HepG2 (cell line): ENCODE measurements around the gene AJUBA. TPM values are rescaled to one million over a fixed set of nuclear protein-coding genes. Genes with fewer than 3 reads are reported as not detected.

ENCODE experiments used
- DPF2 ChIP-seq: sonication (generic); formaldehyde crosslinking; IDR thresholded peaks from 2 replicates; pipeline ENCODE4 v1.4.0; 2020; ENCODE audit warnings: mild to moderate bottlenecking, low read depth, missing genetic modification reagents, borderline replicate concordance
- FOXK1 ChIP-seq: sonication (generic); formaldehyde crosslinking; IDR thresholded peaks from 2 replicates; pipeline ENCODE4 v1.4.0; 2020; ENCODE audit warnings: low read depth, missing genetic modification reagents, borderline replicate concordance
- HDAC6 ChIP-seq: fragments of 200-600 bp; sonication (generic); IDR thresholded peaks from 2 replicates; pipeline ENCODE4 v1.7.0; 2017; ENCODE audit warnings: mild to moderate bottlenecking, antibody characterized with exemption, low read length, low read depth
- ISL2 ChIP-seq: sonication (generic); formaldehyde crosslinking; IDR thresholded peaks from 2 replicates; pipeline ENCODE4 v1.5.0; 2020; ENCODE audit warnings: missing genetic modification reagents
- MED13 ChIP-seq: sonication (generic); formaldehyde crosslinking; IDR thresholded peaks from 2 replicates; pipeline ENCODE4 v1.5.0; 2020; ENCODE audit warnings: missing genetic modification reagents
- MIXL1 ChIP-seq: IDR thresholded peaks from 2 replicates; pipeline ENCODE4 v1.6.1; 2016
- MYNN ChIP-seq: sonication (generic); formaldehyde crosslinking; IDR thresholded peaks from 2 replicates; pipeline ENCODE4 v1.4.0; 2020; ENCODE audit warnings: mild to moderate bottlenecking, low read depth, missing genetic modification reagents
- NR2F2 ChIP-seq: IDR thresholded peaks from 2 replicates; pipeline ENCODE4 v1.6.1; 2012; ENCODE audit warnings: low read depth, inconsistent platforms, borderline replicate concordance
- PPARG ChIP-seq: conservative IDR thresholded peaks from 2 replicates; pipeline ENCODE4 v1.6.1; 2016; ENCODE audit warnings: missing biosample characterization, missing genetic modification reagents
- PRMT3 ChIP-seq: sonication (generic); formaldehyde crosslinking; IDR thresholded peaks from 2 replicates; pipeline ENCODE4 v1.8.1; 2022; ENCODE audit warnings: low read depth, mild to moderate bottlenecking, moderate library complexity, missing genetic modification reagents, borderline replicate concordance
- SMAD1 ChIP-seq: sonication (generic); formaldehyde crosslinking; IDR thresholded peaks from 2 replicates; pipeline ENCODE4 v1.4.0; 2020; ENCODE audit warnings: missing genetic modification reagents, low read depth, mild to moderate bottlenecking, borderline replicate concordance
- SP1 ChIP-seq, 2 experiments: fragments of 450-650 bp in 1 of 2; sonication (generic) in 1 of 2; formaldehyde crosslinking in 1 of 2; IDR thresholded peaks; 2 replicates each; pipeline versions ENCODE4 v1.4.0 to v1.6.1; 2016 to 2020; ENCODE audit warnings: missing genetic modification reagents in 1 of 2
- ZKSCAN8 ChIP-seq: IDR thresholded peaks from 2 replicates; pipeline ENCODE4 v1.6.1; 2016; ENCODE audit warnings: borderline replicate concordance, missing genetic modification reagents, missing compliant biosample characterization
- ZNF644 ChIP-seq: IDR thresholded peaks from 2 replicates; pipeline ENCODE4 v1.6.1; 2016; ENCODE audit warnings: low read depth
- ZNF891 ChIP-seq: sonication (generic); formaldehyde crosslinking; IDR thresholded peaks from 2 replicates; pipeline ENCODE4 v1.5.0; 2020; ENCODE audit warnings: mild to moderate bottlenecking, missing genetic modification reagents
- ZSCAN12 ChIP-seq: sonication (generic); formaldehyde crosslinking; IDR thresholded peaks from 2 replicates; pipeline ENCODE4 v1.9.0; 2021; ENCODE audit warnings: mild to moderate bottlenecking, missing genetic modification reagents
- ZSCAN30 ChIP-seq: sonication (generic); formaldehyde crosslinking; IDR thresholded peaks from 2 replicates; pipeline ENCODE4 v1.5.0; 2020; ENCODE audit warnings: mild to moderate bottlenecking, missing genetic modification reagents
- polyA plus RNA-seq, 8 experiments: library from polyadenylated mRNA; depleted of rRNA in 3 of 8; stranded (reverse) in 7 of 8; unstranded in 1 of 8; fragments of >200 nt; fragmentation: Illumina TruSeq in 4 of 8; extraction: Trizol in 4 of 8; gene quantifications; 2 replicates each; pipeline versions ENCODE4 v1.2.1 to v1.2.3, GENCODE V29; 2011 to 2016; ENCODE audit warnings: low read depth in 4 of 8, missing spikeins in 1 of 8, mixed read lengths in 1 of 8; ENCODE audit not compliant: insufficient read depth in 1 of 8
- total RNA-seq, 5 experiments: library from RNA; depleted of rRNA; stranded (reverse); fragments of >200 nt; fragmentation: Illumina TruSeq; extraction: Trizol; gene quantifications; 2 replicates each; pipeline ENCODE4 v1.2.3, GENCODE V29; 2016; ENCODE audit warnings: low read depth in 1 of 5
- TF ChIP-seq, protein P1 (sequence below): sonication (generic); formaldehyde crosslinking; IDR thresholded peaks from 2 replicates; pipeline ENCODE4 v1.5.0; 2020; ENCODE audit warnings: missing genetic modification reagents
- TF ChIP-seq, protein P2 (sequence below): sonication (generic); formaldehyde crosslinking; IDR thresholded peaks from 2 replicates; pipeline ENCODE4 v1.8.1; 2023; ENCODE audit warnings: mild to moderate bottlenecking, missing genetic modification reagents
- TF ChIP-seq, protein P3 (sequence below): IDR thresholded peaks from 2 replicates; pipeline ENCODE4 v1.6.1; 2016; ENCODE audit warnings: missing compliant biosample characterization, missing genetic modification reagents, borderline replicate concordance
- TF ChIP-seq, protein P4 (sequence below), 2 experiments: sonication (generic) in 1 of 2; formaldehyde crosslinking in 1 of 2; IDR thresholded peaks; 2 replicates each; pipeline versions ENCODE4 v1.5.1 to v1.6.1; 2011 to 2020; ENCODE audit warnings: borderline replicate concordance in 1 of 2, low read depth in 1 of 2, low read length in 1 of 2, mild to moderate bottlenecking in 1 of 2, missing genetic modification reagents in 1 of 2, moderate library complexity in 1 of 2
- TF ChIP-seq, protein P5 (sequence below): IDR thresholded peaks from 2 replicates; pipeline ENCODE4 v1.6.1; 2018; ENCODE audit warnings: missing genetic modification reagents, mild to moderate bottlenecking, missing compliant biosample characterization

Gene AJUBA
- total and polyA plus RNA-seq, 2 of the 13 experiments (the other 11 are each of a cell fraction or from before 2014, with no cell fraction given) = 157 to 241 TPM

DNA sequence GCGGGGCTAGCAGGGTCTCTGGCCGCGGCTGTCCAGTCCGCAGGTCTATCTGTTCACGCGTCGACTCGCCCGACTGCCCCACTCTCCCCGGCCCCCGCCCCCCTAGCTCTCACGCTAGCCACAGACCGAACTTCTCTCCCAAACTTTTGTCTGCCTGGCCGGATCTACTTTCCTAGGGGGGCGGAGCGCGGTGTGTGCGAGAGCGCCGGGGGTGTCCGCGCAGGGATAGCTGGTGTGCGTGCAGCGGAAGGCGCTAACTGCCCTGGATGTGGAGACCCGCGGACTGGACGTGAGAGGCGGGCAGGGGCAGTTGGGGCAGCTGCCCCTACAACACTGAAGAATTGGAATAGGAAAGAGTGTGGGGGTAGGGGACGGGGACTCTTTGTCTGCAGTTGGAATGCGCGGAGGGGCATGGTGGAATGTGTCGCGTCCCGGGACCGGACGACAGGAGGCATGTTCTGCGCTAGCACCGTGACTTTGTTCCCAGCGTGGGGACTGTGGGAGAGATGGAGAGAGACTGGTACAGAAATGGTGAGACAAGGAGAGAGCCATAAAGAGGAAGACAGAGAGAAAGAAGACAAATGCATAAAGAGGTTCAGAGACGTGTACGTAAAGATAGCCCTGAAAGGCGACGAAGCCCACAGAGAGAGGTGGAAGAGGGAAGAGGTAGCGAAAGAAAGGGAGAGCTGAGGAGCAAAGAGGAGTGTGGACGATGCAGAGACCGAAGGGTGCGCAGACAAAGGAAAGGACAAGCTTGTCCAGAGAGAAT lies at the start of gene AJUBA (continued):
- 0 out of 2 replicates have a peak, but pooled peaks have one; percentile 75 for TF ChIP-seq SP1 (IDR thresholded peaks at IDR 0.05)
- peak; percentile 97 for TF ChIP-seq SP1 (CRISPR knock-in tag; IDR thresholded peaks at IDR 0.05)
- no peak for TF ChIP-seq ISL2 (CRISPR knock-in tag)
- no peak for TF ChIP-seq ZNF891 (CRISPR knock-in tag)
- peak; percentile 99 for TF ChIP-seq SMAD1
- TF ChIP-seq ZSCAN12 (CRISPR knock-in tag) = no peak
- TF ChIP-seq, protein P1, sequence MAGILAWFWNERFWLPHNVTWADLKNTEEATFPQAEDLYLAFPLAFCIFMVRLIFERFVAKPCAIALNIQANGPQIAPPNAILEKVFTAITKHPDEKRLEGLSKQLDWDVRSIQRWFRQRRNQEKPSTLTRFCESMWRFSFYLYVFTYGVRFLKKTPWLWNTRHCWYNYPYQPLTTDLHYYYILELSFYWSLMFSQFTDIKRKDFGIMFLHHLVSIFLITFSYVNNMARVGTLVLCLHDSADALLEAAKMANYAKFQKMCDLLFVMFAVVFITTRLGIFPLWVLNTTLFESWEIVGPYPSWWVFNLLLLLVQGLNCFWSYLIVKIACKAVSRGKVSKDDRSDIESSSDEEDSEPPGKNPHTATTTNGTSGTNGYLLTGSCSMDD (CRISPR knock-in tag) = no peak
- TF ChIP-seq PRMT3 = no peak
- no peak for TF ChIP-seq NR2F2
- no peak for TF ChIP-seq MED13 (CRISPR knock-in tag)
- TF ChIP-seq, protein P2, sequence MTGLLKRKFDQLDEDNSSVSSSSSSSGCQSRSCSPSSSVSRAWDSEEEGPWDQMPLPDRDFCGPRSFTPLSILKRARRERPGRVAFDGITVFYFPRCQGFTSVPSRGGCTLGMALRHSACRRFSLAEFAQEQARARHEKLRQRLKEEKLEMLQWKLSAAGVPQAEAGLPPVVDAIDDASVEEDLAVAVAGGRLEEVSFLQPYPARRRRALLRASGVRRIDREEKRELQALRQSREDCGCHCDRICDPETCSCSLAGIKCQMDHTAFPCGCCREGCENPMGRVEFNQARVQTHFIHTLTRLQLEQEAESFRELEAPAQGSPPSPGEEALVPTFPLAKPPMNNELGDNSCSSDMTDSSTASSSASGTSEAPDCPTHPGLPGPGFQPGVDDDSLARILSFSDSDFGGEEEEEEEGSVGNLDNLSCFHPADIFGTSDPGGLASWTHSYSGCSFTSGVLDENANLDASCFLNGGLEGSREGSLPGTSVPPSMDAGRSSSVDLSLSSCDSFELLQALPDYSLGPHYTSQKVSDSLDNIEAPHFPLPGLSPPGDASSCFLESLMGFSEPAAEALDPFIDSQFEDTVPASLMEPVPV (CRISPR knock-in tag) = no peak
- TF ChIP-seq HDAC6 = no peak
- peak; percentile 84 for TF ChIP-seq FOXK1 (CRISPR knock-in tag)
- TF ChIP-seq MIXL1 = peak; percentile 95
- TF ChIP-seq ZKSCAN8 (CRISPR knock-in tag) = peak; percentile 88
- 0 out of 2 replicates have a peak, but pooled peaks have one; percentile 57 for TF ChIP-seq PPARG (CRISPR knock-in tag)
- TF ChIP-seq, protein P3, sequence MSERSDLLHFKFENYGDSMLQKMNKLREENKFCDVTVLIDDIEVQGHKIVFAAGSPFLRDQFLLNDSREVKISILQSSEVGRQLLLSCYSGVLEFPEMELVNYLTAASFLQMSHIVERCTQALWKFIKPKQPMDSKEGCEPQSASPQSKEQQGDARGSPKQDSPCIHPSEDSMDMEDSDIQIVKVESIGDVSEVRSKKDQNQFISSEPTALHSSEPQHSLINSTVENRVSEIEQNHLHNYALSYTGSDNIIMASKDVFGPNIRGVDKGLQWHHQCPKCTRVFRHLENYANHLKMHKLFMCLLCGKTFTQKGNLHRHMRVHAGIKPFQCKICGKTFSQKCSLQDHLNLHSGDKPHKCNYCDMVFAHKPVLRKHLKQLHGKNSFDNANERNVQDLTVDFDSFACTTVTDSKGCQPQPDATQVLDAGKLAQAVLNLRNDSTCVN (CRISPR knock-in tag) = peak; percentile 73; the same call in 1 of the 2 replicates
- TF ChIP-seq, protein P4, sequence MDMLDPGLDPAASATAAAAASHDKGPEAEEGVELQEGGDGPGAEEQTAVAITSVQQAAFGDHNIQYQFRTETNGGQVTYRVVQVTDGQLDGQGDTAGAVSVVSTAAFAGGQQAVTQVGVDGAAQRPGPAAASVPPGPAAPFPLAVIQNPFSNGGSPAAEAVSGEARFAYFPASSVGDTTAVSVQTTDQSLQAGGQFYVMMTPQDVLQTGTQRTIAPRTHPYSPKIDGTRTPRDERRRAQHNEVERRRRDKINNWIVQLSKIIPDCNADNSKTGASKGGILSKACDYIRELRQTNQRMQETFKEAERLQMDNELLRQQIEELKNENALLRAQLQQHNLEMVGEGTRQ (IDR thresholded peaks at IDR 0.05; ENCODE audit: low read depth, low read length) = no peak
- TF ChIP-seq, protein P4 (CRISPR knock-in tag; IDR thresholded peaks at IDR 0.05; ENCODE audit: borderline replicate concordance) = no peak
- TF ChIP-seq, protein P5, sequence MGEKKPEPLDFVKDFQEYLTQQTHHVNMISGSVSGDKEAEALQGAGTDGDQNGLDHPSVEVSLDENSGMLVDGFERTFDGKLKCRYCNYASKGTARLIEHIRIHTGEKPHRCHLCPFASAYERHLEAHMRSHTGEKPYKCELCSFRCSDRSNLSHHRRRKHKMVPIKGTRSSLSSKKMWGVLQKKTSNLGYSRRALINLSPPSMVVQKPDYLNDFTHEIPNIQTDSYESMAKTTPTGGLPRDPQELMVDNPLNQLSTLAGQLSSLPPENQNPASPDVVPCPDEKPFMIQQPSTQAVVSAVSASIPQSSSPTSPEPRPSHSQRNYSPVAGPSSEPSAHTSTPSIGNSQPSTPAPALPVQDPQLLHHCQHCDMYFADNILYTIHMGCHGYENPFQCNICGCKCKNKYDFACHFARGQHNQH = peak; percentile 93
- TF ChIP-seq MYNN (CRISPR knock-in tag) = peak; percentile 70
- TF ChIP-seq ZSCAN30 (CRISPR knock-in tag) = no peak
- TF ChIP-seq DPF2 = peak; percentile 77
- TF ChIP-seq ZNF644 = 0 out of 2 replicates have a peak, but pooled peaks have one; percentile 55
